Mammary epithelial cell (primary cell): ENCODE results near the gene CDON.

ENCODE experiments used
- CTCF ChIP-seq, 2 donors: IDR thresholded peaks in 1 of 2; conservative IDR thresholded peaks in 1 of 2; 2 replicates each; pipeline ENCODE4 v1.5.1; 2011 to 2012; ENCODE audit warnings: inconsistent platforms in 2 of 2, low read length in 2 of 2, mild to moderate bottlenecking in 2 of 2, control low read depth in 1 of 2, low read depth in 1 of 2; ENCODE audit not compliant: insufficient read depth in 1 of 2; ENCODE audit errors: extremely low read depth in 1 of 2
- EZH2 ChIP-seq: IDR thresholded peaks from 2 replicates; pipeline ENCODE4 v1.6.1; 2012; ENCODE audit warnings: low read length, inconsistent platforms, borderline replicate concordance

- TF ChIP-seq EZH2 = no peak
- TF ChIP-seq CTCF (conservative IDR thresholded peaks at IDR 0.05 in 1 of 2, IDR thresholded peaks at IDR 0.05 in 1 of 2; ENCODE audit: extremely low read depth in 1 of 2, insufficient read depth in 1 of 2, low read depth in 1 of 2, low read length in 2 of 2) = no peak
Observed at GRCh38 chr11:126088999-126089398, 26.3 kb upstream of the CDON start.
